Epidermal melanocyte (primary cell): ENCODE data around the gene SLC25A24.

Experiments used
- DNase-seq: peaks from one replicate; pipeline ENCODE4 v3.0.0; 2011; ENCODE audit warnings: low spot score; ENCODE audit not compliant: insufficient read length

SLC25A24 gene

DNA sequence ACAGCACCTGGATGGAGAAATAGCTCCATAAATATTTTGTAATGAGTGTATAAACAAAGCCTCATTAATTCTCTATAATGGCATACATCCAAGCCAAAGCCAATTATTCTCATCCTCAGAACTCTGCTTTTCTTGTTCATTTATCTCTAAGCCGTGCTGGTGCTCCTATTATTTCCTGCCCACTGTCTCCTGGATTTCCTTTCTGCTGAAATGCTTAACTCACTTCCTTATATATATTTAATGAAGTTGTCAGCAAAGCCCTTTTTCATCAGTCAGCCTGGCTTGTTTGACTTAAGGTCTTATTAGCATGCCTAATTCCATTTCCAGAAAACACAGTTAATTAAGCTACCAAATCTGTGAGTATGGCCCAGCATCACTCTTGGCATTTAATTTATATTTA lies 93.4 kb downstream of the SLC25A24 start:
- no peak for DNase-seq

DNA sequence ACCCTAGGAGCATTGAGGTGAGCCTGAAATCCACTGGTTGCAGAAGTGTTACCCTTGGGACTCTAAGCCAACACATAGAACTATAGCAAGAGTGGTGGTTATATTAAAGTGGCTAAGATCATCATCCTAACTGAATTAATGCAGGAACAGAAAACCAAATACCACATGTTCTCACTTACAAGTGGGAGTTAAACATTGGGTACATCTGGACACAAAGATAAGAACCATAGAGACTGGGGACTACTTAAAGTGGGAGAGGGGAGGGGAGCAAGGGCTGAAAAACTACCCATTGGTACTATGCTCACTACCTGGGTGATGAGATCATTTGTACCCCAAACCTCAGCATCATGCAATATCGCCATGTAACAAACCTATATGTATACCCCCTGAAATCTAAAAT lies 100.0 kb downstream of the SLC25A24 start:
- DNase-seq = no peak

- DNase-seq = no peak
Observed at GRCh38 chr1:108097018-108097417, 103.1 kb downstream of the SLC25A24 start.

DNA sequence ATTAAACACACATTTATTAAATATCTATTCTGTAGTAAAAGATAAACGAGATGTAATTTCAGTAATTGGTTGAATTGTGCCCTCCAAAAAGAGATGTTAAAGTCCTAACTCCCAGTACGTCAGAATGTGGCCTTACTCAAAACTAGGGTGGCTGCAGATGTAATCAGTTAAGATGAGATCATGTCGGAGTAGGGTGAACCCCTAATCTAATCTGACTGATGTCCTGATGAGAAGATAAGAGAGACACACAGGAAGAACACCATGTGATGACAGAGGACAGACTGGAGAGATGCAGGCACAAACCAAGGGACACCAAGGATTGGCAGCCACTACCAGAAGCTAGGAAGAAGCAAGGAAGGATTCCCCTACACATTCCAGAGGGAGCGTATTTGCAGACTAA lies 104.1 kb downstream of the SLC25A24 start:
- DNase-seq = no peak

DNA sequence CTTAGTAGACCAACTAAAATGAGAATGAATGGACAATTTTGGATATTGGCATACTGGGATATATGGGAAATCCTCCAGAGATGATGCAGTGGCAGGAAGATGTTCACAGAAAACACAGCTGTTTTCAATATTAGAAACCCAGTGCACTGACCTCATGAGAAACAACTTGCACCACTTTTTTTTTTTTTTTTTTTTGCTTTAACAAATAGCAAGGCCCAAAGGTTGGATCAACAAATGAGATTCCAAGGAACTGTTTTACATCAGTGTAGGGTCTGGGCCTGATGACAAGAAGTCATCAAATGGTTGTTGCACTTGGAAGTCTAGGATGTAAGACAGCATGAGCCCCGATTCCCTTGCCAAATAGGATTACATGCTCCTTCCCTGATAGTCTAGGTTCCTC lies 110.7 kb downstream of the SLC25A24 start:
- DNase-seq = no peak

DNA sequence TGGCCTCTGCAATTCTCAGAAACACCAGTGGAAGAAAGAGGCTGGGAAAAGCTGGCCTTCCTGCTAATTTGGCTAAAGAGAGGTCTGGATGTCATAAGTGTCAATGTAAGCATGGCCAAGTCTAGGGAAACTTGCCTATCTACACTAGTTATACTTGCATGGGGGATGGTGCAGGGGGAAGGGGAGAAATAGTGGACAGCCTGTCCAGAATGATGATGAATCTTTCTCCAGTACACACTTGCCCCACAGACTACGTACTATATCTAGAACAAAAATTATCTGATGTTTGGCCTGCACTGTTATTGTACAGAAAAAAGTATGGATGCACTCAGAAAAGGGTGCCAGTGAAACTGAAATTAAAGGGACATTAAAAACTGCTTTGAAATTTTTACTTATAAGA lies 114.5 kb downstream of the SLC25A24 start:
- DNase-seq = no peak

- DNase-seq = no peak
Observed at GRCh38 chr1:108084866-108085477, 115.2 kb downstream of the SLC25A24 start.
